GM12864 (cell line): Measurements from ENCODE around the gene CACNA1G.

Experiments
- DNase-seq: peaks from one replicate; pipeline ENCODE4 v3.0.0-alpha.2; 2011; ENCODE audit warnings: low read depth
- H3K4me3 ChIP-seq: 2 replicates; pipeline ENCODE4 v1.5.1; 2011; ENCODE audit warnings: mild to moderate bottlenecking, low read depth, low read length, control low read depth
- CTCF ChIP-seq: IDR thresholded peaks from 2 replicates; pipeline ENCODE4 v1.5.1; 2011; ENCODE audit warnings: low read depth, mild to moderate bottlenecking, moderate library complexity, low read length, control low read depth, inconsistent platforms; ENCODE audit errors: missing control alignments

Gene CACNA1G

GRCh38 chr17:50615828-50616227, 55.3 kb downstream of the CACNA1G start:
- no peak for DNase-seq

GRCh38 chr17:50618300-50618699, 57.8 kb downstream of the CACNA1G start:
- TF ChIP-seq CTCF: no peak
- no peak overlapping the region for H3K4me3 ChIP-seq
- no peak for DNase-seq

More at GRCh38 chr17:50615828-50616227, 55.3 kb downstream of the CACNA1G start:
- H3K4me3 ChIP-seq: no peak overlapping the region
- TF ChIP-seq CTCF: no peak

GRCh38 chr17:50618941-50619340, 58.4 kb downstream of the CACNA1G start:
- TF ChIP-seq CTCF: no peak
- no peak for DNase-seq
- no peak overlapping the region for H3K4me3 ChIP-seq

- TF ChIP-seq CTCF: no peak
- no peak overlapping the region for H3K4me3 ChIP-seq
- DNase-seq: no peak
Observed at GRCh38 chr17:50619489-50619888, 59.0 kb downstream of the CACNA1G start.

DNA sequence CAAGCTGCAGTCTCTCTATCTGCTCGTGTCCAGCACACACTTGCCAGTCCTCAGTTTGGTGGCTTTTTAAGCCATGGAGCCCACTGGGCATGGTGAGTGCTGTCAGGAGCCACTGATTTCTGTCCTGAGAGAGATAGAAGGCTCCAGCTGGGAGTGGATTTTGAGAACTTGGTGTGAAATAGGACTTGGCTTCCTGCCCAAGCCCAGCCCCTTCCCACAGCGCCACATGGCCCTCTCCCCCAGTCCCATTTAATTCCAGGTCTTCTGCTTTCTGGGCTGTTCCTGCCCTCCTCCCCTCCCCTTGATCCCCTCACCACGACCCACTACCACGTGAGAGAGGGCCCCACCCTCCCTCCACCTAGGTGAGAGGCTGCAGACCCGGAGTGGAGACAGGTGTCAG, 59.7 kb downstream of the CACNA1G start:
- DNase-seq: no peak
- H3K4me3 ChIP-seq: no peak overlapping the region
- no peak for TF ChIP-seq CTCF

GRCh38 chr17:50620858-50621257, 60.3 kb downstream of the CACNA1G start:
- no peak for DNase-seq
- peak; percentile 27 for TF ChIP-seq CTCF
- H3K4me3 ChIP-seq: no peak overlapping the region

DNA sequence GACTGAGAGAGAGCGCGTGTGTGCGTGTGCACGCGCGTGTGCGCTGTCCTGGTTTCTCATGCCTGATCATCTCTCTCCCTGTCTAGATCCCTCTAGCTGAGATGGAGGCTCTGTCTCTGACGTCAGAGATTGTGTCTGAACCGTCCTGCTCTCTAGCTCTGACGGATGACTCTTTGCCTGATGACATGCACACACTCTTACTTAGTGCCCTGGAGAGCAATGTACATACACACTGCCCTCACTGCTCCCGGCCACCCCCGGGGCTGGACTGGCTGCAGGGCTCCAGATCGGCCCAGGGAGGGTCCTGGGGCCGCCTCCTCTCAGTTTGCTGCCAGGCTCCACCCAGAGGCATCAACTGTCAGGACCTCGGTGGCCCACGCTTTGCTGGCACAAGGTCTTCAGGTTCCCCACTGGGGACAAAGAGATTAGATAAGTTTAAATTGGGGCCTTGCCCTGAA, 61.1 kb downstream of the CACNA1G start:
- DNase-seq: no peak
- no peak for TF ChIP-seq CTCF
- no peak overlapping the region for H3K4me3 ChIP-seq
